GM12874 (cell line): ENCODE data around the gene TRMT6.

ENCODE experiments used
- TF ChIP-seq, protein P1 (sequence below): IDR thresholded peaks from 2 replicates; pipeline ENCODE4 v1.5.1; 2011; ENCODE audit warnings: low read depth, mild to moderate bottlenecking, control low read depth, low read length, moderate library complexity; ENCODE audit not compliant: insufficient read depth

The TRMT6 gene

DNA sequence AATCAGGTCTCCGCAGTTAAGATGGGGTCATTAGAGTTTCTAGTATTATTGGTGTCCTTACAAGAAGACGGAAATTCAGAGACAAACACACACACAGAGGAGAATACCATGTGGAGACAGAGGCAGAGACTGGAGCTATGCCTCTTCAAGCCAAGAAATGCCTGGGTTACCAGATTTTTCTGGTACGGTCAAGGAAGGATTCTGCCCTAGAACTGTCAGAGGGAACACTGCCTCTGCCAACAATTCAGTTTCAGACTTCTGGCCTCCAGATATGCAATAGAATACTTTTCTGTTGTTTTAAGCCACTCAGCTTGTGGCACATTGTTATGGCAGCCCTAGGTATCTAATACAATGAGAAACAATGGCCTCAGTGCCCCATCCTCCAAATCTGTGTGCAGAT, 18.9 kb downstream of the TRMT6 start:
- TF ChIP-seq, protein P1, sequence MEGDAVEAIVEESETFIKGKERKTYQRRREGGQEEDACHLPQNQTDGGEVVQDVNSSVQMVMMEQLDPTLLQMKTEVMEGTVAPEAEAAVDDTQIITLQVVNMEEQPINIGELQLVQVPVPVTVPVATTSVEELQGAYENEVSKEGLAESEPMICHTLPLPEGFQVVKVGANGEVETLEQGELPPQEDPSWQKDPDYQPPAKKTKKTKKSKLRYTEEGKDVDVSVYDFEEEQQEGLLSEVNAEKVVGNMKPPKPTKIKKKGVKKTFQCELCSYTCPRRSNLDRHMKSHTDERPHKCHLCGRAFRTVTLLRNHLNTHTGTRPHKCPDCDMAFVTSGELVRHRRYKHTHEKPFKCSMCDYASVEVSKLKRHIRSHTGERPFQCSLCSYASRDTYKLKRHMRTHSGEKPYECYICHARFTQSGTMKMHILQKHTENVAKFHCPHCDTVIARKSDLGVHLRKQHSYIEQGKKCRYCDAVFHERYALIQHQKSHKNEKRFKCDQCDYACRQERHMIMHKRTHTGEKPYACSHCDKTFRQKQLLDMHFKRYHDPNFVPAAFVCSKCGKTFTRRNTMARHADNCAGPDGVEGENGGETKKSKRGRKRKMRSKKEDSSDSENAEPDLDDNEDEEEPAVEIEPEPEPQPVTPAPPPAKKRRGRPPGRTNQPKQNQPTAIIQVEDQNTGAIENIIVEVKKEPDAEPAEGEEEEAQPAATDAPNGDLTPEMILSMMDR = no peak

DNA sequence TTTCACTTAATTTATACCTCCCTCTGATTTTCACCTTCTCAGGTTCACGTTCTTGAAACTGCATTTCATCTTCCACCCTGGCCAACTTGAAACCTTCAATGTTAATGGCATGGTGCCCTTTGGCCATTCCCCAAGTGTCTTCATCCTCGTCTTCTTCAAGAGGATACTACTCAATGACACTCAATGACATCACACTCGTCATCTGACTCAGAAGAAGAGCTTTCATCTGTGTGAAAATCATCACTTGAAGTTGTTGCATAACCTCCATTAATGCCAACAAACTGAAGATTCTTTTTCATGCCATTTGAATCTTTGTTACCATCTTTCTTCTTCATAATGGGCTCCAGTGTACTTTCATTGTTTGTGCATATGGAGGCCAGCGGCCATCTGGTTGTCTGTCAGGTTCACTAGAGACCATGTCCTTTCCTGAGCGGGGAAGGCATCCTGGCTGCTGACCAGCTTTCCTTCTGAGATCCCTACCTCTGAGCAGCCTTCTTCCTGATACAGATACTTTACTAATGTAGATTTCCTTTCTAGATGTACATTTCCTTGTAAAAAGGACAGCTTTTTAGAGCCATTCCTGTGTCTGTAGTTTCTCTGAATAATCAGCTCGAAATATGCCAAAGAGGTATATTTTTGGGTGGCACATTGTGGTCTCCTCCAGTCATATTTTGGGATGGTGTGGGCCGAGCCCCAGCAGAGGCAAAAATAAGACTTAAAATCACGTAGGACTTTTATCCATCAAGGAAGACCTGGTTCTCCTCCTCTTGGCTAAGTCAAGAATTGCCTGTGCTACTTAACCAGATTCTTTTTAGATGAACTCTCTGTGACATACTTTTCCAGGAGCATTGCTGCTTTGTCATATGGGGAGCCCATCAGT, 21.3 kb downstream of the TRMT6 start:
- TF ChIP-seq, protein P1 = no peak

DNA sequence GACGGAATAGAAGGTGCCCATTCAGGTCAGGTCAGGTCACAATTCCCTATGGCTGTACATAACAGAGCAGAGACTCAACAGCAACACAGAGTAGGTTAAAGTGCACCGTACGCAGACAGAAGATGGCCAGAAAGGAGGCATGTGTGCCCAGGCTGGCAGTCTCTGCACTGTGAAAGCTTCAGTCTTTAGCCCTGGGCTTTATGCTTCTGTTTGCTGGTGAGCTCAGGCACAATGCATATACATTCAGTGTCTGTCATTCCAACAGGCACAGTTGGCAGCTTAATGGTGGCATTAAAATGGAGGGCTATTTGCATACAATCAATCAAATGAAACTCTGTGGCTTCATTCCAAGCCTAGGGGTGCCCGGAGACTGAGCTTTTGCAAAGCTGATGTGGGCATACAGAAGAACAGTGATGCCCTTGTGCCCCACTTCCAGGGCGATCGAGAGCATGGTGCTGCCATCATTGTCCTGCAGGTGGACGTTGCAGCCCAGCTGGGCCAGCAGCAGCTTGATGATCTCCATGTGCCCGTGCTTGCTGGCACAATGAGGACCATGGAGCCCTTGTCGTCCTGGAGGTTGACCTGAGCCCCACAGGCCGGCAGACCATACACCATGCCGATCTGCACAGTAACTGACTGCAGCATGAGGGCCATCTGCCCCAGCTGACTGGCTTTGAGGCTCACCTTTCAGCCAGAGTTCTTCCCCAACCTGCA, 22.4 kb downstream of the TRMT6 start:
- TF ChIP-seq, protein P1 = no peak

DNA sequence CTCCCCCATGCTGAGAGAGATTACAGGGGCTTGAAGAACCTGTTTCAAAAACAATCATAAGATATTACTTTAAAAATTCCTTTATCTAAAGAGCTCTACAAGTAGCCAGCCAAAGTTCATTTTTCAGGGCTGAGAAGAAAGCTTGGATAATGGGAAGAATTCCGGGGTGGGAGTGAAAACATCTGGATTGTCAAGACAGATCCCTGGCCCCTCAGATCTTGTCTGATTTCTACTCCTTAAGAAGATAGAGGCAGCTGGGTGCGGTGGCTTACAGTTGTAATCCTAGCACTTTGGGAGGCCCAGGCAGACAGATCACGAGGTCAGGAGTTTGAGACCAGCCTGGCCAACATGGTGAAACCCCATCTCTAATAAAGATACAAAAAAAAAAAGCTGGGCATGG, 24.8 kb downstream of the TRMT6 start:
- TF ChIP-seq, protein P1 = no peak

DNA sequence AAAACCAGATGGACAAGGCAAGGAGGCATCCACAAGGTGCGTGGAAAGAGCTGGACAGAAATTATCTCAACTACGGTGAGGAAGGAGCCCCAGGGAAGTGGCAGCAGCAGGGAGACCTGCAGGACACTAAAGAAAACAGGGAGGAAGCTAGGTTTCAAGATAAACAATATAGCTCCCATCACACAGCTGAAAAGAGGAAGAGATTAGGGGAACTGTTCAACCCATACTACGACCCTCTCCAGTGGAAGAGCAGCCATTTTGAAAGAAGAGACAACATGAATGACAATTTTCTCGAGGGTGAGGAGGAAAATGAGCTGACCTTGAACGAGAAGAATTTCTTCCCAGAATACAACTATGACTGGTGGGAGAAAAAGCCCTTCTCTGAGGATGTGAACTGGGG, 26.8 kb downstream of the TRMT6 start:
- TF ChIP-seq, protein P1 = no peak

DNA sequence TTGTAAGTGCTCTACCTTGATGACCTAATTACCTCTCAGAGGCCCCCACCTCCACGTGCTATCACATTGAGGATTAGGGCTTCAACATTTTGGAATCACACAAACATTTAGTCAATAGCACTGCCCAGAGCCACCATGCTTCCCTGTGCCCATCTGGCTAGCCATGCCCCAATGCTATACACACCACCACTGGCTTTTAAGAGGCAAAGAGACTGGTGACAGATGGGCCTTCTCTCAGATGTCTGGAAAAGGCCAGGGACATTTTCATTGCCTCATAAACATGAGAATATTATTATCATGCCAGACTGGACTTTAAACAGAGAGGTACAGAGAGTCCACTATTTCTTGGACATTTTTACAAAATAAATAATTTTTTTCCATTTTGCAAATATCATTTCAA, 29.8 kb downstream of the TRMT6 start:
- TF ChIP-seq, protein P1 = no peak
